Measurements from ENCODE around the gene GLB1L. TPM values are rescaled to one million over a fixed set of nuclear protein-coding genes. Genes with fewer than 3 reads are reported as not detected.
"Not testable (repeated sequence)": the region's sequence is repeated elsewhere in the genome, so short reads cannot be mapped to it uniquely, and the experiment has no call there.

The GLB1L gene
- total and polyA plus RNA-seq, 5 experiments from 2014 or later, result 0.62 to 2.7 (median 1.8) TPM

DNA sequence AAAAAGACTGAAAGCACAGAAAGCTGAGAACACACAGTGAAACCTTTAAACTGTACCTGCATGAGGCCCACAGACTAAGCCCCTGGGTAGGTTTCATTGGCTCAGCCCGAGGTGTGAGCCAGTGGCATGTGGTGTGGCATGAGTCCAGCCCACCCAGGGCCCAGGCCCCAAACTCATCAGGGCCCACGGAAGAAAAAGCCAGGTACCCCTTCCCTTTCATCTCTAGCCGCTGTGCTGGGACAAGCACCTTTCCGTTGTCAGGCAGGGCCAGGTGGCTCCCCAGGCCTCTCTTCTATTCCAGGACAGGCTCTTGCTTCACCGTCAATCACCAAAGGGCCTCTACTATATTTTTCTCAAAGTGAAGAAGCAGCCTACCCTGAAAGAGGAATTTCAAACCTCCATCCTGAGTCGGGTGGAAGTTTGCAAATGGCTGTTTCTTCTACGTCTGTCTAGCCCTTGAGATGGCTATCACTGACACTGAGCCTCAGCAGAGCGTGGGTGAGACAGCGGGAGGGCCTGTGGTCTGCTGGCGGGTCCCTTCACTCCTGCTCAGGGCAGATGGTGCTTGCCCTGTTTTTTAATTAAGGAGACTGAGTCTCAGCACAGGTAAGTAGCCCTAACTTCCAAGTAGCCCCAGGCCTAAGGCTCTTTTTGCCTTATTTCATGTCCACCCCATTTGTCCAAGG, 42.5 kb upstream of the GLB1L start:
- H3K4me1 Mint-ChIP-seq, result peaks cover 10 to 18% (median 14%) of the 10 kb centered on the region in 4 donors
- peaks cover 4 to 26% (median 6%) of the 10 kb centered on the region in 3 donors for H3K36me3 Mint-ChIP-seq
- H3K4me3 Mint-ChIP-seq, result no peak overlapping the region
- POLR2A ChIA-PET, result interaction anchor here (1.1 to 7.6 kb wide), 2 partner anchors 9 to 39 kb away, joined by 3 to 79 read pairs; partner anchors contain the start of gene DNAJB2
- peak overlapping the region in 7 of 10 donors; percentile 29 to 81 (median 56) for H3K27ac Mint-ChIP-seq
- H3K9me3 Mint-ChIP-seq, result no peaks in the 10 kb centered on the region
- ATAC-seq (peak in 1 of 2 donors; percentile 26), DNase-seq (no peak)
- no peaks in the 10 kb centered on the region for H3K27me3 Mint-ChIP-seq

DNA sequence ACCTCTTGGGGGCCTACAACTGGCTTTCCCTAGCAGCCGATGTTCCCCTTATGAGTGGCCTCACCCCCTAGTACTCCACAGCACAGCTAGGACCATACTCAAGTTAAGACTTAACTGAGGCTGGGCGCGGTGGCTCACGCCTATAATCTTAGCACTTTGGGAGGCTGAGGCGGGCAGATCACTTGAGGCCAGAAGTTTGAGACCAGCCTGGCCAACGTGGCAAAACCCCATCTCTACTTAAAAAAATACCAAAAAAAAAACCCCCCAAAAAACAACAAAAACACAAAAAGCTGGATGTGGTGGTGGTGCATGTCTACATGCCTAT, 41.8 kb upstream of the GLB1L start:
- not testable (repeated sequence) for DNase-seq, H3K4me3 Mint-ChIP-seq, H3K9me3 Mint-ChIP-seq, H3K27me3 Mint-ChIP-seq, ATAC-seq
- Mint-ChIP-seq H3K4me1 (peaks cover 11 to 20% (median 17%) of the 10 kb centered on the region in 4 donors), H3K36me3 (peaks cover 4 to 32% (median 10%) of the 10 kb centered on the region in 3 donors), H3K27ac (peak overlapping the region in 6 of 10 donors; percentile 45 to 82 (median 80))
- POLR2A ChIA-PET, result interaction anchor here (0.9 to 1.1 kb wide), 2 partner anchors 8 to 39 kb away, joined by 3 to 5 read pairs; no protein-coding TSS in a partner anchor

- peaks cover 4 to 36% (median 10%) of the 10 kb centered on the region in 3 donors for H3K36me3 Mint-ChIP-seq
- H3K9me3 Mint-ChIP-seq, result no peaks in the 10 kb centered on the region
- peaks cover 11 to 20% (median 18%) of the 10 kb centered on the region in 4 donors for H3K4me1 Mint-ChIP-seq
- no peaks in the 10 kb centered on the region for H3K27me3 Mint-ChIP-seq
- peak overlapping the region in 7 of 10 donors; percentile 43 to 82 (median 80) for H3K27ac Mint-ChIP-seq
- ATAC-seq, result peak; percentile 26 to 31
- H3K4me3 Mint-ChIP-seq, result no peak overlapping the region
- DNase-seq, result no peak
- POLR2A ChIA-PET, result interaction anchor here (0.9 to 1.2 kb wide), 3 partner anchors 8 to 57 kb away, joined by 3 to 5 read pairs (median 3); partner anchors contain the start of genes ANKZF1 and ATG9A
Observed at GRCh38 chr2:219286436-219287115, 41.3 kb upstream of the GLB1L start.

DNA sequence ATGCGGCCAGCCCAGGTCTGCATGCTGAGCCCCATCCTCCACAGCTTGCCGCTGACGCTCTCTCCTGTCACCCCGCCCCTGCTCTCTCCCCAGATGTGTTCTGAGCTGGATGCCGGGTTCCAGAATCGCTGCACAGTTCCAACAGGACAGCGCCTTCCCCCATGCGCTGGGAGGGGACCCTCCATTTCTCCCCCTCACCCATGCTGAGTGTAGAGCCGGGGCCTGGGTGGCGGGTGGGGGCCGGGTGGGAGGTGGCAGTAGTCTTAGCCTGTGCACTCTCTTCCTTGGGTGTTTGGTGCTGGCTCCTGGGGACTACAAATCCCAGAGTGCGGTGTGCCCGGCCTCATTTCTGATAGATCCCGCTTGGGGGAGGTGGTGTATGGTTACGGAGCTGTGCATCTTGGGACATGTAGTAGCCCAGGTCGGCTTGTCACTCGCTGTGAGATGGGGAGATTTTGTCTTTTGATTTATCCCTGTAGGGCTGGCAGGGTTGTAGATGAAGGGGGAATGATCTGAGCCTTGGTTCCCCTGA, 40.7 kb upstream of the GLB1L start:
- Mint-ChIP-seq H3K4me3 (no peak overlapping the region), H3K4me1 (peaks cover 11 to 26% (median 24%) of the 10 kb centered on the region in 4 donors), H3K9me3 (no peaks in the 10 kb centered on the region), H3K36me3 (peaks cover 4 to 42% (median 13%) of the 10 kb centered on the region in 3 donors), H3K27me3 (no peaks in the 10 kb centered on the region), H3K27ac (peak overlapping the region in 6 of 10 donors; percentile 45 to 93 (median 75))
- no peak for DNase-seq
- POLR2A ChIA-PET, result interaction anchor here (0.9 to 1.7 kb wide), 3 partner anchors 9 to 56 kb away, joined by 3 to 5 read pairs (median 4); partner anchors contain the start of genes ANKZF1 and ATG9A
- no peak for ATAC-seq

DNA sequence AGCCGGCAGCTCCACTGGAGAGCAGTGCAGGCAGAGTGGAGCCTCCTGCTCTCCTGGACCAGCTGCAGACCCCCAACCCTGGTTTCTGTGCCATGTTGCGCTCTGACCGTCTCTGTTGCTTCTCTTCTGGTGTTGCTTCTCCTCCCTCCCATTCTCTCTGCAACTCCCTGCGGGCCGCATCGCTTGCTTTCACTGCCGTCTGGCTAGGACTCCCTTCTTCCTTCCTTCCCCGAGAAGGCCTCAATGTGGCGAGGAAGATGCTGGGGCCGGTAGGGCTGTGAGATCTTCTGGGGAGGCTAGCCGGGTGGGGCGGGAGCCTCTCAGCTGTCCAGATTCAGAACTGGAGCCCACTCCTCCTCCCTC, 40.1 kb upstream of the GLB1L start:
- H3K27me3 Mint-ChIP-seq, result no peaks in the 10 kb centered on the region
- peak overlapping the region in 6 of 10 donors; percentile 9 to 93 (median 61) for H3K27ac Mint-ChIP-seq
- DNase-seq, result no peak
- peaks cover 11 to 32% (median 30%) of the 10 kb centered on the region in 4 donors for H3K4me1 Mint-ChIP-seq
- no peak overlapping the region for H3K4me3 Mint-ChIP-seq
- H3K9me3 Mint-ChIP-seq, result no peaks in the 10 kb centered on the region
- POLR2A ChIA-PET, result interaction anchor here (1.2 to 1.7 kb wide), 2 partner anchors 36 to 56 kb away, joined by 3 to 4 read pairs; partner anchors contain the start of genes ANKZF1 and ATG9A
- ATAC-seq, result no peak
- peaks cover 4 to 47% (median 13%) of the 10 kb centered on the region in 3 donors for H3K36me3 Mint-ChIP-seq

DNA sequence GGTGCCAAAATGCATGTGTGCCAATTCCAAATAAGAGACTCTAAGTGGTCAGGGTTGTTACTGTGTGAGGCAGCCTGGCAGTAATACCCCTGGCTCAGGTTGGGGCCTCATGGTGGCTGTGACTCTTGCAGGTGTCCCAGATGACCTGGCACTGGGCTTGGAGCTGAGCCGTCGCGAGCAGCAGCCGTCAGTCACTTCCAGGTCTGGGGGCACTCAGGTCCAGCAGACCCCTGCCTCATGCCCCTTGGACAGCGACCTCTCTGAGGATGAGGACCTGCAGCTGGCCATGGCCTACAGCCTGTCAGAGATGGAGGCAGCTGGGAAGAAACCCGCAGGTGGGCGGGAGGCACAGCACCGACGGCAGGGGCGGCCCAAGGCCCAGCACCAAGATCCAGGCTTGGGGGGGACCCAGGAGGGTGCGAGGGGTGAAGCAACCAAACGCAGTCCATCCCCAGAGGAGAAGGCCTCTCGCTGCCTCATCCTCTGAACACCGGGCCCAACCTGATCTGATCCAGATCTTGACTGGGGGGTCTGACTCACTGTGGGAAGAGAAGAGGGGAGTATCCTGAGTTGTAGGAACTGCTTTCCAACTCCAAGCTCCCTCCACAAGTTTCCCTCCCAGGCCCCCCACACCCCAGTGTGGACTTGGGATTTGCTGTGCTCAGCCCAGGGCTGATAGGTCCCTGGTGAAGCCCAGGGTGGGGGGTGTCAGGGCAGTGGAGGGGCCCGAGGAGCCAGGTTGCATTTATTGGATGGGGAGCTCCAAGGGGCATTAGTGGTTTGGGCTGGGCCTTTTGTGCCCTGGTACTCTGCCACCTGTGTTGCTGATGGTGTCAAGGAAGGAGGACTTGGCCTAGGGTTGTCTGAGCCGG, 39.5 kb upstream of the GLB1L start:
- ATAC-seq (no peak), DNase-seq (no peak)
- Mint-ChIP-seq H3K4me3 (no peak overlapping the region), H3K27me3 (peaks cover 0 to under 1% (median 0%) of the 10 kb centered on the region in 5 donors), H3K36me3 (peaks cover 4 to 52% (median 13%) of the 10 kb centered on the region in 3 donors), H3K27ac (peak overlapping the region in 5 of 10 donors; percentile 26 to 93 (median 66)), H3K9me3 (no peaks in the 10 kb centered on the region), H3K4me1 (peaks cover 13 to 39% (median 36%) of the 10 kb centered on the region in 4 donors)
- POLR2A ChIA-PET, result interaction anchor here (1.2 to 1.7 kb wide), 4 partner anchors 10 to 55 kb away, joined by 3 to 5 read pairs (median 4); partner anchors contain the start of genes ANKZF1 and ATG9A

DNA sequence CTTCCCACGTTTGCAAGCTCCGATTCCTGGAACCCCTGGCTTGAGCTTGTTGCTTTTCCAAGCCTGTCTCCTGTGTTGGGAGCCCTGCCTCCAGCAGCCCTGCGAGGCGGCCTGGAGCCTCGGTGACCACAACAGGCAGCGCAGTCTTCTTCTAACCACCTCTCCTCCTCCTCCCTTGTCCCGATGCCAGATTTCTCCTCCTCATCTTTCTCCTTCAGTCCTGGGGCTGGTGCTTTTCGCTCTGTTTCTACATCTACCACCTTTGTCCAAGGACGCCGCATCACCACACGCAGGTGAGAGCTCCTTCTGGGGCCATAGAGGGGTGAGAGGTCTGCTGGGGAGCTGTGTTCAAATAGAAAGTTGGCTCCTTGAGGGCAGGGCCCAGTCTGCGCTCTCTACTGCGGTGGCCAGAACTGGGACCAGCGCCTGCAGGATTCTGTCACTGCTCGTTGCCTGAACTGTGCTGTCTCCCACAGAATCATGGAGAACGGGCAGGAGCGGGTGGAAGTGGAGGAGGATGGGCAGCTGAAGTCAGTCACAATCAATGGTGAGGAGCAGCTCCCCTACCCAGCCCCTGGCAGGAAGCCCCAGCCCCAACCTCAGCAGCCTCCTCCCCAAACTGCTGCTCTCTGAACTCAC, 37.8 kb upstream of the GLB1L start:
- H3K4me3 Mint-ChIP-seq, result no peak overlapping the region

DNA sequence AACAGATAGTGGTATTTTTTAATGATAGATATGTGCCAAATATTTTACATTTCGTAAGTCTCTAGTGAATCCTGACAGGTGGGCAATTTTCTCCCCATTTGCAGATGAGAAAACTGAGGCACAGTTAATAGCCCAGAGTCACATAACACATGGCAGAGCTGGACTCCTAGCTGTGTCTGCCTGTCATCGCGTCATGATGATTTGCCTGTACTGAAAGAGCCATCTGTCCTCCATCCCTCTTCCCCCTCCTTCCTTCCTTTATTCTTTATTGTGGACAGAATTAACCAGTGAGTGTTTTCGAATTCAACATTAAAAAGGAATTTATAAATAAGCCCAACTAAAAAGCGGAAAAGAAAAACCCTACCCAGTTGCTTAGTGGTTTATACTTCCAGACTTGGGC, 37.1 kb upstream of the GLB1L start:
- Mint-ChIP-seq H3K4me3 (no peak overlapping the region), H3K9me3 (no peaks in the 10 kb centered on the region), H3K36me3 (peaks cover 4 to 52% (median 13%) of the 10 kb centered on the region in 3 donors), H3K4me1 (peaks cover 23 to 59% (median 55%) of the 10 kb centered on the region in 4 donors), H3K27ac (peak overlapping the region in 8 of 10 donors; percentile 23 to 100 (median 78)), H3K27me3 (peaks cover 0 to 2% (median 0%) of the 10 kb centered on the region in 5 donors)
- POLR2A ChIA-PET, result interaction anchor here (1.1 to 6.9 kb wide), 3 partner anchors 12 to 36 kb away, joined by 4 to 170 read pairs (median 5); partner anchors contain the start of genes GLB1L, STK16, TUBA4A and TUBA4B
- ATAC-seq, result no peak
- no peak for DNase-seq

More for the DNA sequence above, 37.8 kb upstream of the GLB1L start:
- H3K9me3 Mint-ChIP-seq, result no peaks in the 10 kb centered on the region
- peak overlapping the region; percentile 23 to 100 (median 72) for H3K27ac Mint-ChIP-seq
- H3K4me1 Mint-ChIP-seq, result peaks cover 20 to 52% (median 48%) of the 10 kb centered on the region in 4 donors
- DNase-seq (no peak), ATAC-seq (no peak)
- H3K27me3 Mint-ChIP-seq, result peaks cover 0 to 2% (median 0%) of the 10 kb centered on the region in 5 donors
- POLR2A ChIA-PET, result interaction anchor here (1.1 to 6.9 kb wide), 4 partner anchors 13 to 37 kb away, joined by 3 to 170 read pairs (median 4); partner anchors contain the start of genes GLB1L, STK16, TUBA4A and TUBA4B
- peaks cover 4 to 52% (median 13%) of the 10 kb centered on the region in 3 donors for H3K36me3 Mint-ChIP-seq

GRCh38 chr2:219281588-219281987, 36.3 kb upstream of the GLB1L start:
- Mint-ChIP-seq H3K4me3 (peak overlapping the region in 2 of 10 donors; percentile 26 to 28), H3K27ac (peak overlapping the region in 8 of 10 donors; percentile 26 to 100 (median 100)), H3K36me3 (peaks cover 4 to 52% (median 13%) of the 10 kb centered on the region in 3 donors), H3K4me1 (peaks cover 26 to 62% (median 57%) of the 10 kb centered on the region in 4 donors), H3K27me3 (peaks cover 0 to 2% (median 0%) of the 10 kb centered on the region in 5 donors), H3K9me3 (no peaks in the 10 kb centered on the region)
- ATAC-seq (no peak), DNase-seq (no peak)
- POLR2A ChIA-PET, result interaction anchor here (1.8 to 6.9 kb wide), 3 partner anchors 10 to 30 kb away, joined by 5 to 170 read pairs (median 79); partner anchors contain the start of genes TUBA4A and TUBA4B

DNA sequence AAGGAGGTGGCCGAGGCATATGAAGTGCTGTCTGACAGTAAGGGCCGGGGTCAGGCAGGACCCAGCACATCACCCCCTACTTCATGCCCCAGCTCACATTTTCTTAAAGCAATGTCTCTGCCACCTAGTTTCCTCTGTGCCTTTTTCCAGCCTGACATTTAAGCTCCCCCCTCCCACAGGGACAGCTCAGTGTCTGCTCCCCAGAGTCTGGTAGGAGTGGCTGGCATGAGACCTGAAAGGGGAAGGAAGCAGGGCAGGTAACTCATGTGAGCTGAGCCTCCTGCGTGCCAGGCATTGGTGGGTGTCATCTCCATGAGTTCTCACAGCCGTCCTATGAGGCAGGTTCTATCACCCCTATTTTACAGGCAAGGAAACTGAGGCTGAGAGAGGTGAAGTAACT, 35.4 kb upstream of the GLB1L start:
- Mint-ChIP-seq H3K4me3 (peak overlapping the region; percentile 55 to 99 (median 96)), H3K27me3 (peaks cover 0 to 2% (median 0%) of the 10 kb centered on the region in 5 donors), H3K9me3 (no peaks in the 10 kb centered on the region), H3K36me3 (peaks cover 4 to 52% (median 13%) of the 10 kb centered on the region in 3 donors), H3K4me1 (peaks cover 23 to 57% (median 54%) of the 10 kb centered on the region in 4 donors), H3K27ac (peak overlapping the region in 9 of 10 donors; percentile 98 to 100 (median 100))
- POLR2A ChIA-PET, result interaction anchor here (0.7 to 6.9 kb wide), 6 partner anchors 10 to 104 kb away, joined by 3 to 170 read pairs (median 20); partner anchors contain the start of genes ANKZF1, ATG9A, CNPPD1 and TUBA4A
- ATAC-seq (no peak), DNase-seq (no peak)

All from naive thymus-derived CD8-positive, alpha-beta T cell (primary cell).